Measurements from ENCODE around the gene SNRNP35. TPM values are rescaled to one million over a fixed set of nuclear protein-coding genes. Genes with fewer than 3 reads are reported as not detected.

The SNRNP35 gene
- total and polyA plus RNA-seq, 9 of the 15 experiments (the other 6 are each of a cell fraction or from before 2014, with no cell fraction given), result 17.7 to 41.0 (median 25.5) TPM

DNA sequence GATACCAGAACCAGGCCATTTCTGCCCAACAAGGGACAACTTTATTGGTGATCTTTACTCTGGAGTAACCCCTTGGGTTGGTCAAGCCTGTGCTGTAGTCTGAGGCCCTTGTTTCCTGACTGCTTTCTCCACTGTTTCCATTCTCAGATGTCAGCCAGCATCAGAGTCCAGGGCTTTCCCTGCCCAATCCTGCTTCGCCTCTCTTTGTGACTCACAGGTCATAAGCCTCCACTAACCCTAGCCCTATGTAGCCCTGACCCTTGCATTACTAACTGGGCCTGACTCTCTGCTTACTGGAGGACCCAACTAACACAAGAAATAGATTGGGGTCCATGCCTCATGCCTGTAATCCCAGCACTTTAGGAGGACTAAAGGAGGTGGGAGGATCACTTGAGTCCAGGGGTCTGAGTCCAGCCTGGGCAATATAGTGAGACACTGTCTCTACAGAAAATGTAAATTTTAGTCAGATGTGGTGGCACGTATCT lies 8.6 kb upstream of the SNRNP35 start:
- DNase-seq (ENCODE audit: extremely low read depth in 1 of 4, low spot score in 3 of 4) (peak in 1 of 4 experiments; percentile 43), FAIRE-seq (peak; percentile 37), ATAC-seq (peak; percentile 73)
- peak overlapping the region; percentile 81 for H2AFZ ChIP-seq (ENCODE audit: low read depth, low read length)
- peak overlapping the region in 1 of 2 experiments; percentile 52; a peak in 1 of 4 replicates for H3K9ac ChIP-seq (ENCODE audit: insufficient read depth in 1 of 2, low read depth in 2 of 2, low read length in 2 of 2)
- H3K4me3 ChIP-seq, result no peak overlapping the region
- TF ChIP-seq FOSL1 (tag; conservative IDR thresholded peaks at IDR 0.05) (peak; percentile 58), JUND (IDR thresholded peaks at IDR 0.05; ENCODE audit: borderline replicate concordance, low read depth, low read length) (peak; percentile 5; the same call in 1 of the 2 replicates), JUND (tag; IDR thresholded peaks at IDR 0.05; ENCODE audit: borderline replicate concordance, low read depth, low read length) (no peak), GABPB2 (CRISPR knock-in tag; conservative IDR thresholded peaks at IDR 0.05) (no peak), ZC3H8 (IDR thresholded peaks at IDR 0.05) (no peak), EZH2 (IDR thresholded peaks at IDR 0.05; ENCODE audit: borderline replicate concordance, low read depth, low read length) (no peak), NR2C1 (IDR thresholded peaks at IDR 0.05) (peak; percentile 46; the same call in 1 of the 2 replicates), NR2C1 (tag; IDR thresholded peaks at IDR 0.05) (peak; percentile 76), FOXM1 (IDR thresholded peaks at IDR 0.05; ENCODE audit: low read depth) (no peak), FOXM1 (CRISPR knock-in tag; IDR thresholded peaks at IDR 0.05; ENCODE audit: low read depth) (no peak), NR2C2 (CRISPR knock-in tag; IDR thresholded peaks at IDR 0.05) (no peak), NR2C2 (tag; IDR thresholded peaks at IDR 0.05) (peak; percentile 52)
- TF ChIP-seq, protein P1, sequence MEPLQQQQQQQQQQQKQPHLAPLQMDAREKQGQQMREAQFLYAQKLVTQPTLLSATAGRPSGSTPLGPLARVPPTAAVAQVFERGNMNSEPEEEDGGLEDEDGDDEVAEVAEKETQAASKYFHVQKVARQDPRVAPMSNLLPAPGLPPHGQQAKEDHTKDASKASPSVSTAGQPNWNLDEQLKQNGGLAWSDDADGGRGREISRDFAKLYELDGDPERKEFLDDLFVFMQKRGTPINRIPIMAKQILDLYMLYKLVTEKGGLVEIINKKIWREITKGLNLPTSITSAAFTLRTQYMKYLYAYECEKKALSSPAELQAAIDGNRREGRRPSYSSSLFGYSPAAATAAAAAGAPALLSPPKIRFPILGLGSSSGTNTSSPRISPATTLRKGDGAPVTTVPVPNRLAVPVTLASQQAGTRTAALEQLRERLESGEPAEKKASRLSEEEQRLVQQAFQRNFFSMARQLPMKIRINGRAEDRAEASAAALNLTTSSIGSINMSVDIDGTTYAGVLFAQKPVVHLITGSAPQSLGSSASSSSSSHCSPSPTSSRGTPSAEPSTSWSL (CRISPR knock-in tag; IDR thresholded peaks at IDR 0.05; ENCODE audit: borderline replicate concordance), result no peak
- TF ChIP-seq, protein P2, sequence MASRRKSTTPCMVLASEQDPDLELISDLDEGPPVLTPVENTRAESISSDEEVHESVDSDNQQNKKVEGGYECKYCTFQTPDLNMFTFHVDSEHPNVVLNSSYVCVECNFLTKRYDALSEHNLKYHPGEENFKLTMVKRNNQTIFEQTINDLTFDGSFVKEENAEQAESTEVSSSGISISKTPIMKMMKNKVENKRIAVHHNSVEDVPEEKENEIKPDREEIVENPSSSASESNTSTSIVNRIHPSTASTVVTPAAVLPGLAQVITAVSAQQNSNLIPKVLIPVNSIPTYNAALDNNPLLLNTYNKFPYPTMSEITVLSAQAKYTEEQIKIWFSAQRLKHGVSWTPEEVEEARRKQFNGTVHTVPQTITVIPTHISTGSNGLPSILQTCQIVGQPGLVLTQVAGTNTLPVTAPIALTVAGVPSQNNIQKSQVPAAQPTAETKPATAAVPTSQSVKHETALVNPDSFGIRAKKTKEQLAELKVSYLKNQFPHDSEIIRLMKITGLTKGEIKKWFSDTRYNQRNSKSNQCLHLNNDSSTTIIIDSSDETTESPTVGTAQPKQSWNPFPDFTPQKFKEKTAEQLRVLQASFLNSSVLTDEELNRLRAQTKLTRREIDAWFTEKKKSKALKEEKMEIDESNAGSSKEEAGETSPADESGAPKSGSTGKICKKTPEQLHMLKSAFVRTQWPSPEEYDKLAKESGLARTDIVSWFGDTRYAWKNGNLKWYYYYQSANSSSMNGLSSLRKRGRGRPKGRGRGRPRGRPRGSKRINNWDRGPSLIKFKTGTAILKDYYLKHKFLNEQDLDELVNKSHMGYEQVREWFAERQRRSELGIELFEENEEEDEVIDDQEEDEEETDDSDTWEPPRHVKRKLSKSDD (conservative IDR thresholded peaks at IDR 0.05; ENCODE audit: low read length), result no peak
- TF ChIP-seq, protein P3, sequence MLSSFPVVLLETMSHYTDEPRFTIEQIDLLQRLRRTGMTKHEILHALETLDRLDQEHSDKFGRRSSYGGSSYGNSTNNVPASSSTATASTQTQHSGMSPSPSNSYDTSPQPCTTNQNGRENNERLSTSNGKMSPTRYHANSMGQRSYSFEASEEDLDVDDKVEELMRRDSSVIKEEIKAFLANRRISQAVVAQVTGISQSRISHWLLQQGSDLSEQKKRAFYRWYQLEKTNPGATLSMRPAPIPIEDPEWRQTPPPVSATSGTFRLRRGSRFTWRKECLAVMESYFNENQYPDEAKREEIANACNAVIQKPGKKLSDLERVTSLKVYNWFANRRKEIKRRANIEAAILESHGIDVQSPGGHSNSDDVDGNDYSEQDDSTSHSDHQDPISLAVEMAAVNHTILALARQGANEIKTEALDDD (IDR thresholded peaks at IDR 0.05), result peak; percentile 59
- TF ChIP-seq, protein P4, sequence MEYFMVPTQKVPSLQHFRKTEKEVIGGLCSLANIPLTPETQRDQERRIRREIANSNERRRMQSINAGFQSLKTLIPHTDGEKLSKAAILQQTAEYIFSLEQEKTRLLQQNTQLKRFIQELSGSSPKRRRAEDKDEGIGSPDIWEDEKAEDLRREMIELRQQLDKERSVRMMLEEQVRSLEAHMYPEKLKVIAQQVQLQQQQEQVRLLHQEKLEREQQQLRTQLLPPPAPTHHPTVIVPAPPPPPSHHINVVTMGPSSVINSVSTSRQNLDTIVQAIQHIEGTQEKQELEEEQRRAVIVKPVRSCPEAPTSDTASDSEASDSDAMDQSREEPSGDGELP (CRISPR knock-in tag; IDR thresholded peaks at IDR 0.05; ENCODE audit: borderline replicate concordance), result no peak
- no peaks in the 10 kb centered on the region for H4K20me1 ChIP-seq (replicated peaks; ENCODE audit: control insufficient read depth, insufficient read depth, low read length)
- no peaks in the 10 kb centered on the region for H3K9me1 ChIP-seq (ENCODE audit: control insufficient read depth, insufficient read depth, low read length)
- intact Hi-C loops (cut with micrococcal nuclease), result no loop called here
- H3K9me3 ChIP-seq (replicated peaks; ENCODE audit: control insufficient read depth, insufficient read depth, low read depth, low read length), result no peaks in the 10 kb centered on the region
- peaks cover 3 to 9% of the 10 kb centered on the region in 2 experiments; a peak in 2 of 5 replicates for H3K4me1 ChIP-seq (replicated peaks in 1 of 2; ENCODE audit: control insufficient read depth in 2 of 2, insufficient read depth in 2 of 2, low read length in 2 of 2)
- H3K4me2 ChIP-seq (ENCODE audit: insufficient read depth, low read length), result no peak overlapping the region
- BruUV-seq (replicated peaks), result no TSS peak
- no peaks in the 10 kb centered on the region for H3K79me2 ChIP-seq (ENCODE audit: control insufficient read depth, insufficient read depth, low read length)
- in situ Hi-C loops (cut with MboI), result no loop called here
- ChIA-PET POLR2A (interaction anchor here (0.7 to 1.6 kb wide), 2 partner anchors 20 to 482 kb away, joined by 3 to 4 read pairs; no protein-coding TSS in a partner anchor), CTCF (ENCODE audit: low intra/inter-chr PET ratio) (no interaction called here)
- H3K36me3 ChIP-seq (ENCODE audit: control insufficient read depth, insufficient read depth, low read length), result no peaks in the 10 kb centered on the region
- no peaks in the 10 kb centered on the region for H3K27me3 ChIP-seq (ENCODE audit: control insufficient read depth in 2 of 2, insufficient read depth in 2 of 2, low read length in 2 of 2)
- 41% methylated on average over 2 of the region's 2 CpGs for WGBS (ENCODE audit: insufficient coverage, low coverage, missing lambda C conversion rate)
- peak overlapping the region; percentile 18; the same call in 2 of the 3 replicates for H3K27ac ChIP-seq (ENCODE audit: extremely low read depth, low read depth, low read length)

Data from K562 (cell line).